COLO668 (cell line): ENCODE results near the gene ZNF182.
"Not testable (repeated sequence)": the region's sequence is repeated elsewhere in the genome, so short reads cannot be mapped to it uniquely, and the experiment has no call there.

ENCODE experiments used
- DNase-seq: peaks from one replicate; lab custom pipeline; 2025; ENCODE audit not compliant: unreplicated experiment; lab: John Stamatoyannopoulos, UW

Gene ZNF182

GRCh38 chrX:48002319-48002718 is 1.5 kb downstream of the ZNF182 start:
- DNase-seq: no peak

- no peak for DNase-seq
Observed at GRCh38 chrX:48001260-48001659, 2.5 kb downstream of the ZNF182 start.

GRCh38 chrX:47992669-47993068 is 11.1 kb downstream of the ZNF182 start:
- DNase-seq: no peak

GRCh38 chrX:47992095-47992380 is 11.8 kb downstream of the ZNF182 start:
- DNase-seq: no peak

GRCh38 chrX:47991263-47992094 is 12.3 kb downstream of the ZNF182 start:
- no peak for DNase-seq

- DNase-seq: no peak
Observed at GRCh38 chrX:47976254-47977151, 27.3 kb downstream of the ZNF182 start.

- no peak for DNase-seq
Observed at GRCh38 chrX:47973235-47973634, 30.6 kb downstream of the ZNF182 start.

GRCh38 chrX:47965526-47965925 is 38.3 kb downstream of the ZNF182 start:
- DNase-seq: not testable (repeated sequence)

- DNase-seq: not testable (repeated sequence)
Observed at GRCh38 chrX:47961830-47962229, 42.0 kb downstream of the ZNF182 start.

GRCh38 chrX:47960406-47960805 is 43.4 kb downstream of the ZNF182 start:
- DNase-seq: no peak

- no peak for DNase-seq
Observed at GRCh38 chrX:47958761-47959342, 44.9 kb downstream of the ZNF182 start.

- DNase-seq: not testable (repeated sequence)
Observed at GRCh38 chrX:47958206-47958605, 45.6 kb downstream of the ZNF182 start.

- no peak for DNase-seq
Observed at GRCh38 chrX:47956016-47956415, 47.8 kb downstream of the ZNF182 start.

- not testable (repeated sequence) for DNase-seq
Observed at GRCh38 chrX:47955295-47955694, 48.5 kb downstream of the ZNF182 start.

GRCh38 chrX:47941423-47941822 is 62.4 kb downstream of the ZNF182 start:
- no peak for DNase-seq

- DNase-seq: no peak
Observed at GRCh38 chrX:47940448-47940847, 63.3 kb downstream of the ZNF182 start.

- DNase-seq: no peak
Observed at GRCh38 chrX:47936940-47937317, 66.9 kb downstream of the ZNF182 start.

- DNase-seq: no peak
Observed at GRCh38 chrX:47936224-47936939, 67.4 kb downstream of the ZNF182 start.

GRCh38 chrX:47933946-47934345 is 69.8 kb downstream of the ZNF182 start:
- no peak for DNase-seq

GRCh38 chrX:47931970-47932369 is 71.8 kb downstream of the ZNF182 start:
- not testable (repeated sequence) for DNase-seq

- no peak for DNase-seq
Observed at GRCh38 chrX:47927212-47927611, 76.6 kb downstream of the ZNF182 start.
